Liver (tissue), 9 donors: Measurements from ENCODE around the gene JPT1. TPM values are rescaled to one million over a fixed set of nuclear protein-coding genes. Genes with fewer than 3 reads are reported as not detected.

ENCODE experiments used
- DNase-seq: peaks from one replicate; pipeline ENCODE4 v3.0.0-alpha.2; 2017; ENCODE audit warnings: low spot score
- H3K27ac ChIP-seq, 2 donors: one replicate each; pipeline ENCODE4 v1.7.0; 2013; ENCODE audit warnings: inconsistent platforms in 2 of 2, low read length in 2 of 2, control low read depth in 1 of 2, low read depth in 1 of 2, mild to moderate bottlenecking in 1 of 2
- H3K27me3 ChIP-seq, 4 donors: one replicate each; pipeline versions ENCODE4 v1.6.1 to v1.7.0; 2013; ENCODE audit warnings: low read length in 3 of 4, inconsistent platforms in 1 of 4, mild to moderate bottlenecking in 1 of 4, moderate library complexity in 1 of 4; ENCODE audit not compliant: control insufficient read depth in 4 of 4, insufficient read depth in 4 of 4
- H3K36me3 ChIP-seq, 4 donors: one replicate each; pipeline versions ENCODE4 v1.6.1 to v1.7.0; 2013; ENCODE audit warnings: low read length in 3 of 4, mild to moderate bottlenecking in 3 of 4, low read depth in 1 of 4, moderate library complexity in 1 of 4; ENCODE audit not compliant: control insufficient read depth in 4 of 4, insufficient read depth in 3 of 4
- H3K4me1 ChIP-seq, 4 donors: one replicate each; pipeline versions ENCODE4 v1.6.1 to v1.7.0; 2013; ENCODE audit warnings: low read length in 3 of 4, mild to moderate bottlenecking in 3 of 4, moderate library complexity in 1 of 4; ENCODE audit not compliant: control insufficient read depth in 4 of 4, insufficient read depth in 4 of 4
- H3K4me3 ChIP-seq, 3 donors: one replicate each; pipeline versions ENCODE4 v1.6.1 to v1.7.0; 2013; ENCODE audit warnings: low read length in 3 of 3, control low read depth in 1 of 3, low read depth in 1 of 3, mild to moderate bottlenecking in 1 of 3
- H3K9ac ChIP-seq, 2 donors: one replicate each; pipeline ENCODE4 v1.7.0; 2013; ENCODE audit warnings: low read length in 2 of 2, mild to moderate bottlenecking in 2 of 2, moderate library complexity in 2 of 2, control low read depth in 1 of 2, low read depth in 1 of 2
- H3K9me3 ChIP-seq, 4 donors: one replicate each; pipeline versions ENCODE4 v1.6.1 to v1.7.0; 2013; ENCODE audit warnings: low read length in 3 of 4; ENCODE audit not compliant: control insufficient read depth in 4 of 4
- CTCF ChIP-seq: fragments of 150-350 bp; IDR thresholded peaks from 2 replicates; pipeline ENCODE4 v1.5.1; 2017; ENCODE audit warnings: improper control_type of control experiment, low read depth, low read length; ENCODE audit not compliant: missing input control
- EGR1 ChIP-seq, 2 donors: IDR thresholded peaks; 2 replicates each; pipeline ENCODE4 v1.6.1; 2016 to 2018; ENCODE audit warnings: antibody characterized with exemption in 2 of 2, low read depth in 2 of 2
- FOXA1 ChIP-seq: IDR thresholded peaks from 2 replicates; pipeline ENCODE4 v1.6.1; 2016; ENCODE audit warnings: antibody characterized with exemption
- FOXA2 ChIP-seq: IDR thresholded peaks from 2 replicates; pipeline ENCODE4 v1.6.1; 2016; ENCODE audit warnings: antibody characterized with exemption
- GABPA ChIP-seq, 2 donors: IDR thresholded peaks in 1 of 2; conservative IDR thresholded peaks in 1 of 2; 2 replicates each; pipeline ENCODE4 v1.6.1; 2016; ENCODE audit warnings: antibody characterized with exemption in 2 of 2, mild to moderate bottlenecking in 1 of 2, moderate library complexity in 1 of 2
- HNF4A ChIP-seq, 2 donors: conservative IDR thresholded peaks; 2 replicates each; pipeline ENCODE4 v1.6.1; 2016; ENCODE audit warnings: antibody characterized with exemption in 2 of 2, mild to moderate bottlenecking in 2 of 2
- HNF4G ChIP-seq: IDR thresholded peaks from 2 replicates; pipeline ENCODE4 v1.6.1; 2016; ENCODE audit warnings: antibody characterized with exemption
- JUND ChIP-seq, 2 donors: IDR thresholded peaks; 2 replicates each; pipeline ENCODE4 v1.6.1; 2016; ENCODE audit warnings: antibody characterized with exemption in 2 of 2
- MAX ChIP-seq: IDR thresholded peaks from 2 replicates; pipeline ENCODE4 v1.6.1; 2016; ENCODE audit warnings: antibody characterized with exemption
- REST ChIP-seq: IDR thresholded peaks from 2 replicates; pipeline ENCODE4 v1.6.1; 2016; ENCODE audit warnings: antibody characterized with exemption, mild to moderate bottlenecking
- SP1 ChIP-seq: IDR thresholded peaks from 2 replicates; pipeline ENCODE4 v1.6.1; 2018; ENCODE audit warnings: antibody characterized with exemption, mild to moderate bottlenecking
- YY1 ChIP-seq: IDR thresholded peaks from 2 replicates; pipeline ENCODE4 v1.6.1; 2016; ENCODE audit warnings: antibody characterized with exemption, mild to moderate bottlenecking
- ZBTB33 ChIP-seq: IDR thresholded peaks from 2 replicates; pipeline ENCODE4 v1.6.1; 2016; ENCODE audit warnings: antibody characterized with exemption
- WGBS: extraction: QIAGEN DNeasy Blood & Tissue Kit; methylation state at CpG from one replicate; pipeline ENCODE4 v1.1.7; 2013; 5-methylcytosine and 5-hydroxymethylcytosine counted together
- polyA plus RNA-seq, 2 donors: library from polyadenylated mRNA; stranded (reverse) in 1 of 2; unstranded in 1 of 2; fragments of 200-250 nt in 1 of 2; fragments of >200 nt in 1 of 2; fragmentation: Nextera tagmentation in 1 of 2; extraction: Ambion mirVana in 1 of 2; gene quantifications; one replicate each; pipeline versions ENCODE4 v1.2.1 to v1.2.3, GENCODE V29; 2013 to 2015
- total RNA-seq, 2 donors: library from RNA; depleted of rRNA; stranded (reverse); fragments of >200 nt; gene quantifications; one replicate each; pipeline ENCODE4 v1.2.3, GENCODE V29; 2014
- donor health status: healthy.
- donor health status: healthy.
- donor health status: healthy.
- donor health status: healthy.
- donor health status: healthy.

JPT1 gene
- total and polyA plus RNA-seq, 4 donors, result 20.5 to 47.8 (median 43.9) TPM

GRCh38 chr17:75124041-75124818 lies 30.1 kb downstream of the JPT1 start:
- Histone ChIP-seq H3K4me3 (no peak overlapping the region), H3K27ac (peak overlapping the region; percentile 25 to 58), H3K27me3 (no peaks in the 10 kb centered on the region), H3K9me3 (no peaks in the 10 kb centered on the region), H3K4me1 (peaks cover 0 to 2% (median 1%) of the 10 kb centered on the region in 4 donors), H3K36me3 (peaks cover 0 to 6% (median 3%) of the 10 kb centered on the region in 4 donors), H3K9ac (no peak overlapping the region)
- peak; percentile 88 for DNase-seq
- WGBS, result 73% methylated on average over 19 of the region's 19 CpGs
- no peak for TF ChIP-seq FOXA2
- no peak for TF ChIP-seq SP1
- no peak for TF ChIP-seq ZBTB33
- TF ChIP-seq MAX, result no peak
- TF ChIP-seq EGR1 (IDR thresholded peaks at IDR 0.05; ENCODE audit: low read depth in 2 of 2), result no peak
- no peak for TF ChIP-seq FOXA1
- TF ChIP-seq JUND (IDR thresholded peaks at IDR 0.05), result peak in 1 of 2 donors; percentile 28
- no peak for TF ChIP-seq GABPA (IDR thresholded peaks at IDR 0.05 in 1 of 2, conservative IDR thresholded peaks at IDR 0.05 in 1 of 2)

- H3K36me3 ChIP-seq, result peaks cover 0 to 3% (median 0%) of the 10 kb centered on the region in 4 donors
- H3K27ac ChIP-seq, result no peak overlapping the region
- H3K4me1 ChIP-seq, result peaks cover 3 to 19% (median 14%) of the 10 kb centered on the region in 4 donors
- no peaks in the 10 kb centered on the region for H3K9me3 ChIP-seq
- no peaks in the 10 kb centered on the region for H3K27me3 ChIP-seq
- H3K4me3 ChIP-seq, result no peak overlapping the region
- H3K9ac ChIP-seq, result no peak overlapping the region
- no peak for DNase-seq
- TF ChIP-seq YY1, result no peak
- no peak for TF ChIP-seq FOXA2
- no peak for TF ChIP-seq HNF4A (conservative IDR thresholded peaks at IDR 0.05)
- TF ChIP-seq FOXA1, result no peak
- TF ChIP-seq JUND (IDR thresholded peaks at IDR 0.05), result no peak
- TF ChIP-seq REST, result no peak
- WGBS, result 93% methylated on average over 14 of the region's 14 CpGs
Measured at GRCh38 chr17:75118307-75118706, 36.0 kb downstream of the JPT1 start.

GRCh38 chr17:75116737-75117136 lies 37.6 kb downstream of the JPT1 start:
- DNase-seq, result no peak
- no peak overlapping the region for H3K9ac ChIP-seq
- H3K9me3 ChIP-seq, result no peaks in the 10 kb centered on the region
- no peak overlapping the region for H3K27ac ChIP-seq
- peaks cover 0 to 3% (median 0%) of the 10 kb centered on the region in 4 donors for H3K36me3 ChIP-seq
- no peak overlapping the region for H3K4me3 ChIP-seq
- TF ChIP-seq EGR1 (IDR thresholded peaks at IDR 0.05; ENCODE audit: low read depth in 2 of 2) (no peak), HNF4G (no peak), FOXA1 (no peak), CTCF (no peak)
- WGBS, result 70% methylated on average over 9 of the region's 9 CpGs
- H3K27me3 ChIP-seq, result no peaks in the 10 kb centered on the region
- H3K4me1 ChIP-seq, result peaks cover 3 to 20% (median 16%) of the 10 kb centered on the region in 4 donors
